Measurements from ENCODE around the gene MINDY4. TPM values are rescaled to one million over a fixed set of nuclear protein-coding genes. Genes with fewer than 3 reads are reported as not detected.
A peak's percentile ranks its signal among the peaks of the same experiment; 100 is the strongest.

MINDY4 gene
- total RNA-seq, 4 donors from 2014 or later, result 4.6 to 14.1 (median 6.8) TPM

DNA sequence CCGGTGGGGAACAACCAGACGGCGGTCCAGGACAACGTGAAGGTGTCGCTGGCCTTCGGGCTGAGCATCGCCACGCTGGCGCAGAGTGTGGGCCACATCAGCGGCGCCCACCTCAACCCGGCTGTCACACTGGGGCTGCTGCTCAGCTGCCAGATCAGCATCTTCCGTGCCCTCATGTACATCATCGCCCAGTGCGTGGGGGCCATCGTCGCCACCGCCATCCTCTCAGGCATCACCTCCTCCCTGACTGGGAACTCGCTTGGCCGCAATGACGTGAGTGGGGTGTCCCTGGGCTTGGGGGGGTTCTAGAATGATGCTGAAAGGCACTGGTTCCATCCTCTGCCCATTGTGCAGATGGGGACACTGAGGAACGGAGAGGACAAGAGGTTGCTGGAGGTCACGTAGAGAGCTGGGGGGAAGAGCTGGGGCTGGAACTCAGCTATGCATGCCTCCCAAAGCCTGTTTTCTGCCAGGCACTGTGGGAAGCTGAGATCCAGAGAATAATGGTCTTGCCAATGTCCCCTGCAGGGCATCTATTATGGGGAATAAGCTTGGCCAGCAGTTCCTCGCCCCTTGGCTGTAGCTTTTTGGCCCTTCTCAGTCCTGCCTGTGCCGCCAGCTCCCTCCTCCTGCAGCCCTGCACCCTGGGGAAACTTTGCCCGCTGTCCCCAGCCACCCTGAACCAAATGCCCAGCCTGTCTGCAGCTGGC, 141.0 kb downstream of the MINDY4 start:
- H3K4me1 ChIP-seq, result peaks cover 17 to 62% (median 47%) of the 10 kb centered on the region in 4 donors
- peak overlapping the region; percentile 59 to 87 (median 77) for H3K27ac ChIP-seq
- intact Hi-C loops (cut with DNase I; ENCODE audit: low total_unique reads), result loop anchor here (10.0 kb wide), 1 partner anchor 107 kb away; no protein-coding TSS in a partner anchor
- WGBS, 2 donors (ENCODE audit: low coverage in 1 of 2), result 61% methylated on average over 26 of the region's 26 CpGs; no CpG with 5 or more reads in 1 of the 2 donors
- H3K27me3 ChIP-seq, result no peaks in the 10 kb centered on the region
- no peaks in the 10 kb centered on the region for H3K36me3 ChIP-seq
- in situ Hi-C loops (cut with MboI; ENCODE audit: low pct_ligation_motif_present in 1 of 4, low pct_unique_long_range_greater_than_20kb in 1 of 4, low sequenced_read_pairs in 3 of 4), result no loop called here
- DNase-seq, result no peak
- H3K9me3 ChIP-seq, result no peaks in the 10 kb centered on the region
- TF ChIP-seq POLR2A (IDR thresholded peaks at IDR 0.05), result no peak
- TF ChIP-seq, protein P1, sequence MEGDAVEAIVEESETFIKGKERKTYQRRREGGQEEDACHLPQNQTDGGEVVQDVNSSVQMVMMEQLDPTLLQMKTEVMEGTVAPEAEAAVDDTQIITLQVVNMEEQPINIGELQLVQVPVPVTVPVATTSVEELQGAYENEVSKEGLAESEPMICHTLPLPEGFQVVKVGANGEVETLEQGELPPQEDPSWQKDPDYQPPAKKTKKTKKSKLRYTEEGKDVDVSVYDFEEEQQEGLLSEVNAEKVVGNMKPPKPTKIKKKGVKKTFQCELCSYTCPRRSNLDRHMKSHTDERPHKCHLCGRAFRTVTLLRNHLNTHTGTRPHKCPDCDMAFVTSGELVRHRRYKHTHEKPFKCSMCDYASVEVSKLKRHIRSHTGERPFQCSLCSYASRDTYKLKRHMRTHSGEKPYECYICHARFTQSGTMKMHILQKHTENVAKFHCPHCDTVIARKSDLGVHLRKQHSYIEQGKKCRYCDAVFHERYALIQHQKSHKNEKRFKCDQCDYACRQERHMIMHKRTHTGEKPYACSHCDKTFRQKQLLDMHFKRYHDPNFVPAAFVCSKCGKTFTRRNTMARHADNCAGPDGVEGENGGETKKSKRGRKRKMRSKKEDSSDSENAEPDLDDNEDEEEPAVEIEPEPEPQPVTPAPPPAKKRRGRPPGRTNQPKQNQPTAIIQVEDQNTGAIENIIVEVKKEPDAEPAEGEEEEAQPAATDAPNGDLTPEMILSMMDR (IDR thresholded peaks at IDR 0.05), result no peak
- peak overlapping the region in 3 of 4 donors; percentile 15 to 34 (median 27) for H3K4me3 ChIP-seq

DNA sequence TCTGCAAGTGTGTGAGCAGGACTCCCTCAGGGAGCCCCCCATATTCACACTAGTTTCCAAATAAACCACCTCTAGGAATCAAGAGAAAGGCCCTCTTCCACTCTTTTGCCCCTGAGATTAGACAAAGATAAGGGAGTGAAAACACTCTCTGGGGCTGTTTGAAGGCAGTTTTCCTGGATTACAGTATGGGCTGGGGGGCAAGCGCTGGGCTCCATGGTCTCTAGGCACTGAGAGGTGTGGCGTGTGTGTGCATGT, 141.4 kb downstream of the MINDY4 start:
- intact Hi-C loops (cut with DNase I; ENCODE audit: low total_unique reads), result loop anchor here (10.0 kb wide), 1 partner anchor 108 kb away; no protein-coding TSS in a partner anchor
- in situ Hi-C loops (cut with MboI; ENCODE audit: low pct_ligation_motif_present in 1 of 4, low pct_unique_long_range_greater_than_20kb in 1 of 4, low sequenced_read_pairs in 3 of 4), result no loop called here
- TF ChIP-seq, protein P1 (IDR thresholded peaks at IDR 0.05), result no peak
- no peak for TF ChIP-seq POLR2A (IDR thresholded peaks at IDR 0.05)
- TF ChIP-seq EP300 (IDR thresholded peaks at IDR 0.05; ENCODE audit: low read depth), result no peak
- no peak for TF ChIP-seq POLR2AphosphoS5 (IDR thresholded peaks at IDR 0.05)

DNA sequence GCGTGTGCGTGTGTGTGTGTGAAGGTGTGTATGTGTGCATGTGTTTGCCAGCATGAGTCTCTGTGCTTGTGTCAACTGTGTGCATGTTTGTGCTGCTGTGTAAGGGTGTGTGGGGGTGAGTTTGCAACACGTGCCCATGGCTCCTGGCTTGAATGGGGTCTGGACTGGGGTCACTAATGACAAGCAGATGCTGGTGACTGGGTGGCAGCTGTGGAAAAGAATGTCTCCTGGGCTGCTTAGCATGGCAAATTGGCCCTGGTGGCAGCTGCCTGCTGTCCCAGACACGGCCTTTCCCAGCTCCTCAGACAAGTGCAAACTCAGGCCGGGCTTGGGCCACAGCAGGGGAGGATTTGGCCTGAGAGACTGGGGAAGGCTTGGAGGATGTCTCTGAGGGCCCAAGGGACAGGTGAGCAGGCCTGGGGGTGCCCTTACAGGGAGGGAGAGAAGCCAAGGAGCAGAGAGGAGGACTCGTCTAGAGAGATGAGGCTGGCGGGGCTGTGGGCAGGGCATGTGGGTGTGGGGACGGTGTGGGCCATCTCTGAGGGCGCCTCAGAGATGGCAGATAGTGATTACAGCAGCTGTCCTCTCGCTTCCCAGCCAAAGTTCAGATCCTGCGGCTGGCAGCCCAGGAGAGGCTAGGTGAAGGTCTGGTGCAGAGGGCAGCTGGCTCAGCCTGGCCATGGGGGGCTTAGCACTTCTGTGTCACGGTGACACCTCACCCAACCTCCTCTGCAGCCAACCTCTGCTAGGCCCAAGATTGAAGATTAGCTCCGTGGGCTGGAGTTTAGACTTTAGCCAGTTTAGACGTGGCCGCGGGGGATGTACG, 142.0 kb downstream of the MINDY4 start:
- TF ChIP-seq, protein P1 (IDR thresholded peaks at IDR 0.05), result no peak
- no peak for TF ChIP-seq EP300 (IDR thresholded peaks at IDR 0.05; ENCODE audit: low read depth)
- no peak for TF ChIP-seq POLR2AphosphoS5 (IDR thresholded peaks at IDR 0.05)
- TF ChIP-seq POLR2A (IDR thresholded peaks at IDR 0.05), result no peak
- Histone ChIP-seq H3K9me3 (no peaks in the 10 kb centered on the region), H3K4me1 (peaks cover 17 to 57% (median 47%) of the 10 kb centered on the region in 4 donors), H3K36me3 (no peaks in the 10 kb centered on the region), H3K27me3 (no peaks in the 10 kb centered on the region), H3K27ac (peak overlapping the region; percentile 59 to 87 (median 77)), H3K4me3 (peak overlapping the region in 2 of 4 donors; percentile 27 to 34)
- intact Hi-C loops (cut with DNase I; ENCODE audit: low total_unique reads), result loop anchor here (10.0 kb wide), 1 partner anchor 108 kb away; no protein-coding TSS in a partner anchor
- in situ Hi-C loops (cut with MboI; ENCODE audit: low pct_ligation_motif_present in 1 of 4, low pct_unique_long_range_greater_than_20kb in 1 of 4, low sequenced_read_pairs in 3 of 4), result no loop called here
- no peak for DNase-seq
- 54% methylated on average over 17 of the region's 17 CpGs; no CpG with 5 or more reads in 1 of the 2 donors for WGBS, 2 donors (ENCODE audit: low coverage in 1 of 2)

More for the DNA sequence above, 141.4 kb downstream of the MINDY4 start:
- Histone ChIP-seq H3K36me3 (no peaks in the 10 kb centered on the region), H3K9me3 (no peaks in the 10 kb centered on the region), H3K4me1 (peaks cover 17 to 61% (median 47%) of the 10 kb centered on the region in 4 donors), H3K4me3 (peak overlapping the region in 3 of 4 donors; percentile 15 to 34 (median 27)), H3K27me3 (no peaks in the 10 kb centered on the region), H3K27ac (peak overlapping the region; percentile 59 to 87 (median 77))
- DNase-seq, result no peak
- WGBS, 2 donors (ENCODE audit: low coverage in 1 of 2), result 31% methylated on average over 2 of the region's 2 CpGs; no CpG with 5 or more reads in 1 of the 2 donors

Data from transverse colon (tissue), 4 donors.